Calu3 (cell line): Measurements from ENCODE around the gene MAT1A. TPM values are rescaled to one million over a fixed set of nuclear protein-coding genes. Genes with fewer than 3 reads are reported as not detected.

ENCODE experiments used
- BruUV-seq: library from RNA; stranded (reverse); fragments of 400-500 nt; replicated peaks from 2 replicates; lab custom pipeline; 2021; lab: Mats Ljungman, UMichigan
- CTCF ChIA-PET: fragments of 300-600 bp; sonication (Branson Sonifier 250); formaldehyde crosslinking; loops from one replicate; lab custom pipeline; 2022; ENCODE audit warnings: antibody characterized with exemption; lab: Charles Lee
- DNase-seq: peaks from one replicate; pipeline ENCODE4 v3.0.0; 2022
- H3K27ac Mint-ChIP-seq: one replicate; pipeline ENCODE4 v1.8.0; 2022; ENCODE audit warnings: mixed read lengths; ENCODE audit not compliant: unreplicated experiment
- H3K27me3 Mint-ChIP-seq: one replicate; pipeline ENCODE4 v1.8.0; 2022; ENCODE audit warnings: mixed read lengths; ENCODE audit not compliant: unreplicated experiment
- H3K36me3 Mint-ChIP-seq: one replicate; pipeline ENCODE4 v1.8.0; 2022; ENCODE audit warnings: mild to moderate bottlenecking, moderate library complexity, mixed read lengths; ENCODE audit not compliant: insufficient read depth, unreplicated experiment
- H3K4me1 Mint-ChIP-seq: one replicate; pipeline ENCODE4 v1.8.0; 2022; ENCODE audit warnings: mild to moderate bottlenecking, low read depth, mixed read lengths; ENCODE audit not compliant: unreplicated experiment
- H3K4me3 Mint-ChIP-seq: one replicate; pipeline ENCODE4 v1.8.0; 2022; ENCODE audit warnings: mild to moderate bottlenecking, low read depth, moderate library complexity, mixed read lengths; ENCODE audit not compliant: unreplicated experiment
- H3K9me3 Mint-ChIP-seq: one replicate; pipeline ENCODE4 v1.8.0; 2022; ENCODE audit warnings: low read depth, mixed read lengths; ENCODE audit not compliant: unreplicated experiment
- intact Hi-C: fragments of 100-400 bp; cut with micrococcal nuclease; formaldehyde crosslinking; loops from one replicate; pipeline ENCODE4 v1.10.0; 2022; ENCODE audit not compliant: unreplicated experiment
- total RNA-seq: library from RNA; stranded (reverse); gene quantifications from 2 replicates; pipeline ENCODE4 v1.2.3, GENCODE V29; 2022
- TF ChIP-seq, protein P1 (sequence below): fragments of 200-600 bp; IDR thresholded peaks from one replicate; pipeline ENCODE4 v1.8.0; 2022; ENCODE audit warnings: antibody characterized with exemption; ENCODE audit not compliant: unreplicated experiment

The MAT1A gene
- total RNA-seq, 1 experiment from 2014 or later, result not detected

GRCh38 chr10:80283536-80284199, 5.8 kb downstream of the MAT1A start:
- intact Hi-C loops, result no loop called here
- Mint-ChIP-seq H3K27ac (no peak overlapping the region), H3K36me3 (no peaks in the 10 kb centered on the region), H3K27me3 (peaks cover 85% of the 10 kb centered on the region), H3K9me3 (no peaks in the 10 kb centered on the region), H3K4me3 (no peak overlapping the region), H3K4me1 (peaks cover 10% of the 10 kb centered on the region)
- CTCF ChIA-PET, result no interaction called here
- DNase-seq, result no peak
- TF ChIP-seq, protein P1, sequence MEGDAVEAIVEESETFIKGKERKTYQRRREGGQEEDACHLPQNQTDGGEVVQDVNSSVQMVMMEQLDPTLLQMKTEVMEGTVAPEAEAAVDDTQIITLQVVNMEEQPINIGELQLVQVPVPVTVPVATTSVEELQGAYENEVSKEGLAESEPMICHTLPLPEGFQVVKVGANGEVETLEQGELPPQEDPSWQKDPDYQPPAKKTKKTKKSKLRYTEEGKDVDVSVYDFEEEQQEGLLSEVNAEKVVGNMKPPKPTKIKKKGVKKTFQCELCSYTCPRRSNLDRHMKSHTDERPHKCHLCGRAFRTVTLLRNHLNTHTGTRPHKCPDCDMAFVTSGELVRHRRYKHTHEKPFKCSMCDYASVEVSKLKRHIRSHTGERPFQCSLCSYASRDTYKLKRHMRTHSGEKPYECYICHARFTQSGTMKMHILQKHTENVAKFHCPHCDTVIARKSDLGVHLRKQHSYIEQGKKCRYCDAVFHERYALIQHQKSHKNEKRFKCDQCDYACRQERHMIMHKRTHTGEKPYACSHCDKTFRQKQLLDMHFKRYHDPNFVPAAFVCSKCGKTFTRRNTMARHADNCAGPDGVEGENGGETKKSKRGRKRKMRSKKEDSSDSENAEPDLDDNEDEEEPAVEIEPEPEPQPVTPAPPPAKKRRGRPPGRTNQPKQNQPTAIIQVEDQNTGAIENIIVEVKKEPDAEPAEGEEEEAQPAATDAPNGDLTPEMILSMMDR, result no peak
- no TSS peak for BruUV-seq

DNA sequence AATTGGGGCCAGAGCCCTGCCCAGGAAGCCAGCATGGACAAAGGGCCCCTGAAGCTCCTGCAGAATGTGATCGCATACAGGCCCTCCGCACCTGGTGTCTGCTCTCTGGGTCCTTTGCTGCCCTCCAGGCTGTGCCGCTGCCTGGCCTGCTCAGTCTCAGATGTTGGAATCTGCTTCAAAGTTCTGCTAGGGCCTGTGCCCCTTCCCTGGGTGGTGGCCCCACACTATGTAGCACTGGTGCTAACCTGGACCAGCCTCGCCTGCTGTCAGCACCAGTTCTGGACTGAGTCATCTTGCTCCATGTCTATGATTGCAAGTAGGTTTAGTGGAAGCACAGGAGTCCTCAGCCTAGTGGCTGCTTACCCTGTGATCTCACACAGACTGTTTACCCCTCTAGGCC, 6.3 kb downstream of the MAT1A start:
- CTCF ChIA-PET, result no interaction called here
- Mint-ChIP-seq H3K4me3 (no peak overlapping the region), H3K27ac (no peak overlapping the region), H3K27me3 (peaks cover 85% of the 10 kb centered on the region), H3K36me3 (no peaks in the 10 kb centered on the region), H3K4me1 (peaks cover 10% of the 10 kb centered on the region), H3K9me3 (no peaks in the 10 kb centered on the region)
- TF ChIP-seq, protein P1, result no peak
- intact Hi-C loops, result no loop called here
- no TSS peak for BruUV-seq
- no peak for DNase-seq

DNA sequence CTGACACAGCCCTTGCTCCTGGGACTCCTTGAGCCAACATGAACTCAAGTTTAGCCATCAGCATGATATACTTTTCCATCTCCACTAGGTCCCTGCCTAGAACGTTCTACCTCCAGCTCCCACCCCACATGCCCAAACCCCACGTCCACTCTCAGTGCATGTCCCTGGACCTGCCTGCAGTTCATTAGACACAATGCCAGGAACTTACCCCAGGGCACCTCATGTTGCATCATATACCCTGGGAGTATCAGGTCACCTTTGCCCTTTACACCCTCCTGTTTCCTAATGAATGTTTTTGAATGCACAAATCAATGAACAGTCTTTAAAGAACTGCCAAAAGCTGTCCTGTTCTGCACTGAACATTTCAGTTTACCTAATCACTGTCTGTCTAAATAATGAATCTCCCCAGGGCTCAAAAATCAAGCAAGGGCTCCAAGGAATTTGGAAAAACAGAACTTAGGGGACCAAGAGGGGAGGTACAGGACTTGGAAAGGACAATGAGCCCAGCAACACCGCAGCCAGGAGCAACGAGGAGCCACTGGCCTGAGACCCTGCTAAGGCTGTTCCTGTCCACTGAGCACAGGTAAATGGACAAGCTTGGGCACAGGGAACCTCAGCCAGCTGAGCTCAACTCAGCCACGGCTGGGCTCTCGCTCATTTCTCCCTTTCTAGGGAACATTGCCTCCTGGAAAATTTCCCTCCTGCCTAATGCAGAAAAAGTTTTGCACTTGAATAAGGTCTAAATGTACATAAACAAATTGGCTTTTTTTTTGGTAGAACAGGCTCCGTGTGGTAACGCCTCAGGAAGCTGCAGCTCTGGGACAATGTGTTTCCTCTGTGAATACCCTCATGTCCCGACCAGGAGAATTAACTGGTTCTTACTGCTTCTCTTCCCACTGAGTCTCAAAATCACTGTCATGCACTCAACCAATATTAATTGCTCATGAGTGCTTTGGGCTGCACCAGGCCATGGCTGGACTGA, 7.4 kb downstream of the MAT1A start:
- CTCF ChIA-PET, result no interaction called here
- Mint-ChIP-seq H3K4me1 (peaks cover 10% of the 10 kb centered on the region), H3K36me3 (no peaks in the 10 kb centered on the region), H3K9me3 (no peaks in the 10 kb centered on the region), H3K27me3 (peaks cover 86% of the 10 kb centered on the region), H3K27ac (no peak overlapping the region), H3K4me3 (no peak overlapping the region)
- no TSS peak for BruUV-seq
- no peak for DNase-seq
- TF ChIP-seq, protein P1, result no peak
- intact Hi-C loops, result no loop called here

- TF ChIP-seq, protein P1, result no peak
- CTCF ChIA-PET, result no interaction called here
- Mint-ChIP-seq H3K4me1 (peaks cover 10% of the 10 kb centered on the region), H3K27ac (no peak overlapping the region), H3K36me3 (no peaks in the 10 kb centered on the region), H3K27me3 (peaks cover 78% of the 10 kb centered on the region), H3K9me3 (no peaks in the 10 kb centered on the region), H3K4me3 (no peak overlapping the region)
- DNase-seq, result no peak
- no TSS peak for BruUV-seq
- intact Hi-C loops, result no loop called here
These were observed 8.2 kb downstream of the MAT1A start for GRCh38 chr10:80281292-80281691.
